ENCODE measurements around the gene TSHZ1.

The TSHZ1 gene

GRCh38 chr18:75269124-75269680 is 58.6 kb downstream of the TSHZ1 start:
- no peak for DNase-seq (ENCODE audit: low read depth, low spot score)

- no peak for DNase-seq (ENCODE audit: low read depth, low spot score)
Measured at GRCh38 chr18:75269696-75270095, 59.1 kb downstream of the TSHZ1 start.

- DNase-seq (ENCODE audit: low read depth, low spot score), result no peak
Measured at GRCh38 chr18:75271952-75272351, 61.4 kb downstream of the TSHZ1 start.

- no peak for DNase-seq (ENCODE audit: low read depth, low spot score)
Measured at GRCh38 chr18:75273817-75274216, 63.2 kb downstream of the TSHZ1 start.

GRCh38 chr18:75275226-75275625 is 64.6 kb downstream of the TSHZ1 start:
- DNase-seq (ENCODE audit: low read depth, low spot score), result no peak

- DNase-seq (ENCODE audit: low read depth, low spot score), result no peak
Measured at GRCh38 chr18:75276818-75277609, 66.4 kb downstream of the TSHZ1 start.

GRCh38 chr18:75277610-75277928 is 67.0 kb downstream of the TSHZ1 start:
- DNase-seq (ENCODE audit: low read depth, low spot score), result no peak

- DNase-seq (ENCODE audit: low read depth, low spot score), result no peak
Measured at GRCh38 chr18:75279381-75279780, 68.8 kb downstream of the TSHZ1 start.

GRCh38 chr18:75280427-75281280 is 70.1 kb downstream of the TSHZ1 start:
- DNase-seq (ENCODE audit: low read depth, low spot score), result no peak

GRCh38 chr18:75282746-75283145 is 72.1 kb downstream of the TSHZ1 start:
- no peak for DNase-seq (ENCODE audit: low read depth, low spot score)

- no peak for DNase-seq (ENCODE audit: low read depth, low spot score)
Measured at GRCh38 chr18:75283731-75284130, 73.1 kb downstream of the TSHZ1 start.

- DNase-seq (ENCODE audit: low read depth, low spot score), result no peak
Measured at GRCh38 chr18:75284566-75284965, 74.0 kb downstream of the TSHZ1 start.

GRCh38 chr18:75285876-75286275 is 75.3 kb downstream of the TSHZ1 start:
- DNase-seq (ENCODE audit: low read depth, low spot score), result no peak

GRCh38 chr18:75287006-75287405 is 76.4 kb downstream of the TSHZ1 start:
- DNase-seq (ENCODE audit: low read depth, low spot score), result no peak

- DNase-seq (ENCODE audit: low read depth, low spot score), result no peak
Measured at GRCh38 chr18:75287700-75288099, 77.1 kb downstream of the TSHZ1 start.

GRCh38 chr18:75289761-75290160 is 79.2 kb downstream of the TSHZ1 start:
- DNase-seq (ENCODE audit: low read depth, low spot score), result no peak

GRCh38 chr18:75290737-75291358 is 80.3 kb downstream of the TSHZ1 start:
- DNase-seq (ENCODE audit: low read depth, low spot score), result no peak

- no peak for DNase-seq (ENCODE audit: low read depth, low spot score)
Measured at GRCh38 chr18:75291460-75291859, 80.9 kb downstream of the TSHZ1 start.

- no peak for DNase-seq (ENCODE audit: low read depth, low spot score)
Measured at GRCh38 chr18:75293591-75293990, 83.0 kb downstream of the TSHZ1 start.

GRCh38 chr18:75297731-75298130 is 87.1 kb downstream of the TSHZ1 start:
- DNase-seq (ENCODE audit: low read depth, low spot score), result no peak

- no peak for DNase-seq (ENCODE audit: low read depth, low spot score)
Measured at GRCh38 chr18:75304678-75305557, 94.3 kb downstream of the TSHZ1 start.

Measured in activated CD4-positive, CD25-positive, alpha-beta regulatory T cell treated with anti-CD3 and anti-CD28 coated beads, Interleukin-2, amount 50 U/mL, for 16 hours (primary cell).